ENCODE data around the gene ARHGAP32. TPM values are rescaled to one million over a fixed set of nuclear protein-coding genes. Genes with fewer than 3 reads are reported as not detected.

Gene ARHGAP32
- total RNA-seq, 1 experiment from 2014 or later = 27.8 TPM

DNA sequence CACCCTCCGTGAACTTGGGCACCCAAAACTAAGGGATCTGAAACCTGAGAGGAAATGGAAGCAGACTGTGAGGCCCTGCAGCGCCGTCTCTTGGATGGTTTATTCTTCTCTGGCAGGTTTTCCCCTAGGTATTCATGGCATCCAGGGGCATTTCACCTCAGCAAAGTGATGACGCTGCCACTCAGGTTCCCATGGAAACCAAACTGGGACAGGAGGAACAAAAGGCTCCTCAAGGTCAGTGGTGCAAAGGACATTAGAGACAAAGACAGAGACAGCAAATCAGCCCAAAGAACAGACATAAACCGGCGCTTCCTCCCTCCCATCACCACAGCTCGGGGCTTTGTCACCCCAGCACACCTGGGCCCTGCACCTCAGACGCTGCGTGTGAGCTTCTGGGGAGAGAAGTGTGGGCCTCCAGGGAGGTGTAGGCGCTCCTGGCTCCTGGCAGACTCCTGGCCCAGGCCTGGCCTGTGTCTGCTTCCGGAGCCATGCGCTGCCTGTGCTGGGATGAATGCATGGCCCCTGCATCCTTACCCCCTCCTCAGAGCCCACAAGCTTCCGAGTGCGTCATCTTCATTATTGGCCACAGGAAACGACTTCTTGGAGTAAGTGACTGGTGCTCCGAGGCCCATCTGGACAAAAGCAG, 255.4 kb downstream of the ARHGAP32 start:
- H3K9ac ChIP-seq (ENCODE audit: low read length) = no peak overlapping the region
- H3K9me3 ChIP-seq (ENCODE audit: control insufficient read depth in 1 of 2, insufficient read depth in 1 of 2, low read depth in 1 of 2, low read length in 2 of 2) = no peaks in the 10 kb centered on the region
- no peak for ATAC-seq
- H3K79me2 ChIP-seq (ENCODE audit: insufficient read depth, low read length) = no peaks in the 10 kb centered on the region
- intact Hi-C loops (cut with micrococcal nuclease) = no loop called here
- no TSS peak for BruUV-seq (replicated peaks)
- no peaks in the 10 kb centered on the region for H3K4me1 ChIP-seq (ENCODE audit: control insufficient read depth in 1 of 2, insufficient read depth in 2 of 2, low read length in 2 of 2)
- H3K36me3 ChIP-seq (ENCODE audit: control insufficient read depth in 1 of 2, insufficient read depth in 2 of 2, low read length in 2 of 2) = no peaks in the 10 kb centered on the region
- no peak overlapping the region for H2AFZ ChIP-seq (ENCODE audit: low read depth, low read length, poor library complexity, severe bottlenecking)
- RAD21 ChIA-PET (ENCODE audit: low non-redundant PET in 1 of 2, low total read pairs in 2 of 2, uncharacterized antibody in 2 of 2, unreplicated experiment in 2 of 2) = no interaction called here
- H3K4me2 ChIP-seq (ENCODE audit: low read length) = no peak overlapping the region
- no peak for TF ChIP-seq RAD21 (IDR thresholded peaks at IDR 0.05; ENCODE audit: low read depth)
- TF ChIP-seq, protein P1, sequence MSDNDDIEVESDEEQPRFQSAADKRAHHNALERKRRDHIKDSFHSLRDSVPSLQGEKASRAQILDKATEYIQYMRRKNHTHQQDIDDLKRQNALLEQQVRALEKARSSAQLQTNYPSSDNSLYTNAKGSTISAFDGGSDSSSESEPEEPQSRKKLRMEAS (IDR thresholded peaks at IDR 0.05) = no peak
- TF ChIP-seq EGR1 (IDR thresholded peaks at IDR 0.05; ENCODE audit: low read depth) = no peak
- TF ChIP-seq POLR2A (IDR thresholded peaks at IDR 0.05; ENCODE audit: borderline replicate concordance, extremely low read depth, insufficient read depth, insufficient read length) = no peak
- no peak for TF ChIP-seq EZH2 (IDR thresholded peaks at IDR 0.05)
- no peak for TF ChIP-seq CEBPB (IDR thresholded peaks at IDR 0.05; ENCODE audit: low read depth)
- no peak for TF ChIP-seq CBX3 (IDR thresholded peaks at IDR 0.05; ENCODE audit: low read depth)
- no peak for TF ChIP-seq SP1 (IDR thresholded peaks at IDR 0.05; ENCODE audit: low read depth)
- TF ChIP-seq, protein P2, sequence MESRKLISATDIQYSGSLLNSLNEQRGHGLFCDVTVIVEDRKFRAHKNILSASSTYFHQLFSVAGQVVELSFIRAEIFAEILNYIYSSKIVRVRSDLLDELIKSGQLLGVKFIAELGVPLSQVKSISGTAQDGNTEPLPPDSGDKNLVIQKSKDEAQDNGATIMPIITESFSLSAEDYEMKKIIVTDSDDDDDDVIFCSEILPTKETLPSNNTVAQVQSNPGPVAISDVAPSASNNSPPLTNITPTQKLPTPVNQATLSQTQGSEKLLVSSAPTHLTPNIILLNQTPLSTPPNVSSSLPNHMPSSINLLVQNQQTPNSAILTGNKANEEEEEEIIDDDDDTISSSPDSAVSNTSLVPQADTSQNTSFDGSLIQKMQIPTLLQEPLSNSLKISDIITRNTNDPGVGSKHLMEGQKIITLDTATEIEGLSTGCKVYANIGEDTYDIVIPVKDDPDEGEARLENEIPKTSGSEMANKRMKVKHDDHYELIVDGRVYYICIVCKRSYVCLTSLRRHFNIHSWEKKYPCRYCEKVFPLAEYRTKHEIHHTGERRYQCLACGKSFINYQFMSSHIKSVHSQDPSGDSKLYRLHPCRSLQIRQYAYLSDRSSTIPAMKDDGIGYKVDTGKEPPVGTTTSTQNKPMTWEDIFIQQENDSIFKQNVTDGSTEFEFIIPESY (IDR thresholded peaks at IDR 0.05; ENCODE audit: extremely low read depth, insufficient replicate concordance, low read length) = no peak
- TF ChIP-seq, protein P3, sequence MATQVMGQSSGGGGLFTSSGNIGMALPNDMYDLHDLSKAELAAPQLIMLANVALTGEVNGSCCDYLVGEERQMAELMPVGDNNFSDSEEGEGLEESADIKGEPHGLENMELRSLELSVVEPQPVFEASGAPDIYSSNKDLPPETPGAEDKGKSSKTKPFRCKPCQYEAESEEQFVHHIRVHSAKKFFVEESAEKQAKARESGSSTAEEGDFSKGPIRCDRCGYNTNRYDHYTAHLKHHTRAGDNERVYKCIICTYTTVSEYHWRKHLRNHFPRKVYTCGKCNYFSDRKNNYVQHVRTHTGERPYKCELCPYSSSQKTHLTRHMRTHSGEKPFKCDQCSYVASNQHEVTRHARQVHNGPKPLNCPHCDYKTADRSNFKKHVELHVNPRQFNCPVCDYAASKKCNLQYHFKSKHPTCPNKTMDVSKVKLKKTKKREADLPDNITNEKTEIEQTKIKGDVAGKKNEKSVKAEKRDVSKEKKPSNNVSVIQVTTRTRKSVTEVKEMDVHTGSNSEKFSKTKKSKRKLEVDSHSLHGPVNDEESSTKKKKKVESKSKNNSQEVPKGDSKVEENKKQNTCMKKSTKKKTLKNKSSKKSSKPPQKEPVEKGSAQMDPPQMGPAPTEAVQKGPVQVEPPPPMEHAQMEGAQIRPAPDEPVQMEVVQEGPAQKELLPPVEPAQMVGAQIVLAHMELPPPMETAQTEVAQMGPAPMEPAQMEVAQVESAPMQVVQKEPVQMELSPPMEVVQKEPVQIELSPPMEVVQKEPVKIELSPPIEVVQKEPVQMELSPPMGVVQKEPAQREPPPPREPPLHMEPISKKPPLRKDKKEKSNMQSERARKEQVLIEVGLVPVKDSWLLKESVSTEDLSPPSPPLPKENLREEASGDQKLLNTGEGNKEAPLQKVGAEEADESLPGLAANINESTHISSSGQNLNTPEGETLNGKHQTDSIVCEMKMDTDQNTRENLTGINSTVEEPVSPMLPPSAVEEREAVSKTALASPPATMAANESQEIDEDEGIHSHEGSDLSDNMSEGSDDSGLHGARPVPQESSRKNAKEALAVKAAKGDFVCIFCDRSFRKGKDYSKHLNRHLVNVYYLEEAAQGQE (IDR thresholded peaks at IDR 0.05; ENCODE audit: low read depth) = no peak
- TF ChIP-seq ELF1 (IDR thresholded peaks at IDR 0.05; ENCODE audit: borderline replicate concordance, low read depth) = no peak
- no peak for TF ChIP-seq POLR2AphosphoS5 (IDR thresholded peaks at IDR 0.05; ENCODE audit: low read depth, low read length)
- no peak for DNase-seq (ENCODE audit: low read depth, low spot score)
- POLR2A ChIA-PET = no interaction called here
- CTCF ChIA-PET = no interaction called here
- H3K27me3 ChIP-seq (ENCODE audit: insufficient read depth, low read length) = no peaks in the 10 kb centered on the region
- H3K9me2 ChIP-seq (ENCODE audit: insufficient read depth) = no peaks in the 10 kb centered on the region
- H3K27ac ChIP-seq (ENCODE audit: low read depth, low read length) = no peak overlapping the region
- H3K4me3 ChIP-seq (replicated peaks in 1 of 2; ENCODE audit: low read depth in 1 of 2, low read length in 2 of 2) = no peak overlapping the region
- H4K20me1 ChIP-seq (ENCODE audit: insufficient read depth) = no peaks in the 10 kb centered on the region
